ENCODE data around the gene FAM111A. TPM values are rescaled to one million over a fixed set of nuclear protein-coding genes. Genes with fewer than 3 reads are reported as not detected.

FAM111A gene
- total and polyA plus RNA-seq, 9 donors = 10.6 to 26.5 (median 20.4) TPM

- DNase-seq = no peak
- no peak overlapping the region for H3K27ac ChIP-seq
- peaks cover 23% of the 10 kb centered on the region for H3K4me1 ChIP-seq (ENCODE audit: insufficient read depth)
- TF ChIP-seq EP300 (IDR thresholded peaks at IDR 0.05) (no peak), CTCF (IDR thresholded peaks at IDR 0.05) (no peak), POLR2A (IDR thresholded peaks at IDR 0.05) (no peak)
- intact Hi-C loops (cut with DNase I) = loop anchor here in 1 of 4 donors (10.0 kb wide), 1 partner anchor 106 kb away; no protein-coding TSS in a partner anchor
- no peaks in the 10 kb centered on the region for H3K9me3 ChIP-seq
- H3K4me3 ChIP-seq = no peak overlapping the region
- H3K27me3 ChIP-seq = no peaks in the 10 kb centered on the region
- H3K36me3 ChIP-seq = no peaks in the 10 kb centered on the region
These were observed 35.7 kb downstream of the FAM111A start for GRCh38 chr11:59178402-59178801.

- H3K36me3 ChIP-seq = no peaks in the 10 kb centered on the region
- H3K4me1 ChIP-seq (ENCODE audit: insufficient read depth) = peaks cover 27% of the 10 kb centered on the region
- no peaks in the 10 kb centered on the region for H3K9me3 ChIP-seq
- no peaks in the 10 kb centered on the region for H3K27me3 ChIP-seq
- 93 to 97% (median 93%) methylated on average over 2 of the region's 2 CpGs for WGBS, 3 donors
- no peak overlapping the region for H3K27ac ChIP-seq
- TF ChIP-seq POLR2A (IDR thresholded peaks at IDR 0.05) (no peak), CTCF (IDR thresholded peaks at IDR 0.05) (no peak), EP300 (IDR thresholded peaks at IDR 0.05) (no peak)
- DNase-seq = no peak
- intact Hi-C loops (cut with DNase I) = loop anchor here in 1 of 4 donors (10.0 kb wide), 1 partner anchor 106 kb away; no protein-coding TSS in a partner anchor
- no peak overlapping the region for H3K4me3 ChIP-seq
These were observed 36.5 kb downstream of the FAM111A start for GRCh38 chr11:59179121-59179520.

GRCh38 chr11:59180168-59180776 is 37.6 kb downstream of the FAM111A start:
- no peak for DNase-seq
- no peaks in the 10 kb centered on the region for H3K27me3 ChIP-seq
- H3K27ac ChIP-seq = no peak overlapping the region
- WGBS, 3 donors = 82 to 92% (median 89%) methylated on average over 2 of the region's 2 CpGs
- intact Hi-C loops (cut with DNase I) = no loop called here
- no peak for TF ChIP-seq CTCF (IDR thresholded peaks at IDR 0.05)
- no peaks in the 10 kb centered on the region for H3K36me3 ChIP-seq
- H3K9me3 ChIP-seq = no peaks in the 10 kb centered on the region
- peaks cover 26% of the 10 kb centered on the region for H3K4me1 ChIP-seq (ENCODE audit: insufficient read depth)
- H3K4me3 ChIP-seq = no peak overlapping the region

GRCh38 chr11:59180907-59181306 is 38.3 kb downstream of the FAM111A start:
- DNase-seq = no peak
- TF ChIP-seq POLR2A (IDR thresholded peaks at IDR 0.05) (no peak), EP300 (IDR thresholded peaks at IDR 0.05) (no peak), CTCF (IDR thresholded peaks at IDR 0.05) (no peak)
- Histone ChIP-seq H3K4me1 (ENCODE audit: insufficient read depth) (peaks cover 28% of the 10 kb centered on the region), H3K27ac (no peak overlapping the region), H3K4me3 (no peak overlapping the region), H3K27me3 (no peaks in the 10 kb centered on the region), H3K9me3 (no peaks in the 10 kb centered on the region), H3K36me3 (no peaks in the 10 kb centered on the region)
- 94 to 99% (median 97%) methylated on average over 2 of the region's 2 CpGs for WGBS, 3 donors
- intact Hi-C loops (cut with DNase I) = no loop called here

All from ovary (tissue), 9 donors.